HG03439 (cell line): ENCODE results near the gene ZNF496.
A peak's percentile ranks its signal among the peaks of the same experiment; 100 is the strongest.

Source experiments
- ATAC-seq: cut with Tn5 transposase; IDR thresholded peaks from one replicate; pipeline ENCODE4 v1.9.1; 2021; ENCODE audit warnings: mild to moderate bottlenecking, moderate library complexity; ENCODE audit not compliant: unreplicated experiment

Gene ZNF496

DNA sequence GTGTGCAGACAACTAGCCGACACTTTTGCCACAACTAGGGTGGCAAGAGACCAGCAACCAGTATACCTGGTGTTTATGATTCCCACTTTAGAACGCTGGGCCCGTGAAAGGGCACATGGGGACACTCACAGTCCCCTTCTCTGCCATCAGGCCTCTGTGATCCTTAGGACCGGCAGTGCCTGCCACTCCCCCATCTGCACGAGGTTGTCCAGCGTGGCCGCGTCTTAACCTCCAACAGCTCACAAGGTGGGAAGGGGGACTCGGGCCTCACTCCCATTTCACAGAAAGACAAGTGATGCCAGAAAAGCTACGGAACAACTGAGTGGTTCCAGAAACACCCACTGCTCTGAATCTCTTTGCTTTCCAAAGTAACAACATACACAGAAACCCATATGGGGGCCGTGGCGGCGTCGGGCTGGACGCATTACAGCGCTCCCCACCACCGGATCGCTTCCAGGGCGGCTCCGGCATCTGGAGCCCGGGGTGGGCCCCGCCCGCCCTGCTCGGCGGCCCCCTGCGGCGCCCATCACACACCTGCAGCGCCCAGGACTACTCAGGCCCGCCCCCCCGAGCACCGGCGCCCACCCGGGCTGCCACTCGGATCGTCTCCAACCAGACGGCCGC, 1.0 kb downstream of the ZNF496 start:
- peak; percentile 29 for ATAC-seq

DNA sequence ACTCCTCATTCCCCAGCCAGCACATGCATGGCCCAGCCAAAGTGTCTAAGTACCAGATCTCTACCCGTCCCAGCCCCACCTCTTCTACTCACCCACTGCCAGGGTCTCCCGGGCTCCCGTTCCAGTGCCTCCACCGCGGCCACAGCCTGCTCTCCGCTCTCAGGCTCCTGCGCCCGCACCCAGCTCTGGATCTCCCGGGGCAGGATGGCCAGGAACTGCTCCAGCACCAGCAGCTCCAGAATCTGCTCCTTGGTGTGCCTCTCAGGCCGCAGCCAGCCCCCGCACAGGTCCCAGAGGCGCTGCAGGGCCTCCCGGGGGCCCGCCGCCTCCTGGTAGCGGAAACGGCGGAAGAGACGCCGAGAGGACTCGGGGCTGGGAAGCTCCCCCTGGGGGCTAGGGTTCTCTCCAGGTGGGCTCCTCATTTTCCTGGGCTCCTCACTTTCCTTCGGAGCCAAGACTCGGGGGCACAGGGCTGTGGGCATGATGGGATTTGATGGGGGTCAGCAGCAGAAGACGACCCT, 2.5 kb downstream of the ZNF496 start:
- no peak for ATAC-seq

DNA sequence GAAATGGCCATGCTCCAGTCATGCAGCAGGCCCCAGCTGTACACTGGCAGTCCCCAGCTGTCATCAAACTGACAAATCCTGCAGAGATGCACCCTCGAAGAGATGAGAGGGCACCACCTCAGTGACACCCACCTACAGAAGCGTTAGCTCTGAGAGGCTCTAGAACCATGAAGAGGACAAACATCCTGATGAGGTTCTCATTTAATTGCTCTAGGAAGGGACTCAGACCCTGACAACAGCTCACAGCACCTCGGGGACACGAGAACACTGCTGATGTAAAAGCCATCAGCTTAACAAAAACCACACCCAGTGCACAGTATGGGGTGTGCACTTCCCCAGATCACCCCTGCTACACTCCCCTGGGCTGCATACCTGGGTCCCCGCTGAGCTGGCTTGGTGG, 3.4 kb downstream of the ZNF496 start:
- ATAC-seq, result no peak

DNA sequence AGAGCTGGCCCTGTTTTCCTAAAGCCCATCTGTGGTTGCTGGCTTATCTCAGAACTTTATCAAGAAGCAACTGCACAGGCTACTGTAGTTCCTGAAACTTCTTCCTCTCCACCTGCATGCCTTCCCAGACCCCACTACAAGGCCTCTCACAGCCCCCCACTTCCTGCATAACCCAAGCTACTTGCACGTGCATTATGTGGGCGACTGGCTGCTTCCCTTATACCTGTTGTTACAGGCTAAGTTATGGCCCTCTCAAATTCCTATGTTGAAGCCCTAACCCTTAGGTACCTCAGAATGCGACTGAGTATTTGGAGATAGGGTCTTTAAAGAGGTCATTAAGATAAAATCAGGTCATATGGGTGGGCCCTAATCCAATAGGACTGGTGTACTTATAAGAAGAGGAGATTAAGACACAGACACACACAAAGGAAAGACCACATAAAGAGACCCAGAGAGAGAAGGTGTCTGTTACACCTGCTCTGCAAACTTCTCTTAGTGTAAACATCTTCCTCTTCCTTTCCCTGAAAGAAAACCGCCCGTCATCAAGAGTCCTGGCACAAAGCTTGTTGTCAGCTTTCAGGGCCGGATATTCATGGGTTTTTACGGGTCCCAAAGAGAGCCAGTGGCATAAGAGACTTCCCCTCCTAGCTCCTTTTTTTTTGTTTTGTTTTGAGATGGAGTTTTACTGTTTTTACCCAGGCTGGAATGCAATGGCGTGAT, 5.1 kb downstream of the ZNF496 start:
- no peak for ATAC-seq

DNA sequence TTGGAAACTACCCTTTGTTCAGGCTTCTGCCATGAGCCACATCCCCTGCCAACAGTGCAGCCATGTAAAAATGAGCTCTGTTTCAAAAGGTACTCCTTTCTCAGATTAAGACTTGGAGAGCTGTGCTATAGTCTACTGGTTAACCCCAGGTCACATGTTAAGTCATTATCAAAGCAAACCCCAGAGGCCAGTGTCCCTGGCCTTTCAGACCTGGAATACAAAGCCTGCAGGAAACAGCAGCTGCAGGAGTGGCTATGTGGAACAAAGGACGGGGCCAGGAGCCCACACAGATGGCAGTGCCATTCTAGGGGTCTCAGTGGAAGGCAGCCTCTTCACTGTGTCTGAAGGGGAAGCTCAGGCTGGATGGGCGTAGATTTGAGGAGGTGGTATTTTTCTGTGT, 6.7 kb downstream of the ZNF496 start:
- no peak for ATAC-seq

DNA sequence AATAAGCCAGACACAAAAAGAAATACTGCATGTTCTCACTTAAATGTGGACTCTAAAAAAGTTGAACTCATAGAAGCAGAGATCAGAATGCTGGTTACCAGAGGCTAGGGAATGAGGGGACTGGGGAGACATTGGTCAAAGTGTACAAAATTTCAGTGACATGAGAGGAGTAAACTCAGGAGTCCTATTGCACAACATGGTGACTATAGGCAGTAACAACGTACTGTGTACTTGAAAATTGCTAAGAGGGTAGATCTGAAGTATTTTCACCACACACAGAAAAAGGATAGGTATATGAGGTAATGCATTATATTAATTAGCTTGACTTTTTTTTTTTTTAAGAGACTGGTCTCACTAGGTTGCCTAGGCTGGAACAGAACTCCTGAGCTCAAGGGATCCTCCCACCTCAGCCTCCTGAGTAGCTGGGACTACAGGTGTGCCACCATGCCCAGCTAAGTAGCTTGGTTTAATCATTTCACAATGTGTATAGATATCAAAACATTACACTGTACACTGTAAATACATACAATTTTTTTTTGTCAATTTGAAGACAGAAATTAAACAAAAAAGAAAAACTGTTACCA, 7.4 kb downstream of the ZNF496 start:
- ATAC-seq, result no peak

DNA sequence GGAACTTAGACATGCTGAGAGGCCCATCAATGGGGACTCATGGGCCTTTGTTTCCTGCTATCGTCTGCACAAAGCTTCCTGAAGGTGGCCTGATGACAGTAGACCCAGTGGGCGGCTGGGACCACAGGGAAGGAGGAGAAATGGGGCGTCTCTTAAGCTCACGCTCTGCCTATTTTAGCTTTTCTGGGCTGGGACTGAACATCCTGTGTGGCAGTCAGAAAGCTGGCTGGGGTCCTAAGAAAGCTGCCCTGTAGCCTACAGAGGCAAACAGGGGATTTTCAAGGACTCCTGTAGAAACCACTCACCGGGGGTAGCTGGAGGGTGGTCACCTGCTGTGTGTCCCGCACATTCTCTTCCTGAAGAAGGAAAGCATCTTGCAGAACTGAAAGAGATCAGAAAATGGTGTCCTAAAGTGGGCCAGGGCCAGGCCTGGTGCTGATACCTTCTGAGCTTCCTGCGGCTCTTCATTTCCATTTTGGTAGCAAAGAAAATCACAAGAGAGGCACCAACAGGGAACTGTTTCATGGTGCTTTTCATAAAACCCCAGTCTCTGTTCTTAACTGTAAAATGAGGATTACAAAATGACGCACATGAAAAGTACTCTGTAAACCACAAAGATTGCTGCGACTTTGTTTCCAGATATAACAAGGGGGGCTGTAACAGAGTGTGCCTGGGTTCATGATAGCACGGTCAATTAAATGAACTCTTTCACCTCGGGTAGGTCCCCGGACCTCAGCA, 8.6 kb downstream of the ZNF496 start:
- ATAC-seq, result no peak

DNA sequence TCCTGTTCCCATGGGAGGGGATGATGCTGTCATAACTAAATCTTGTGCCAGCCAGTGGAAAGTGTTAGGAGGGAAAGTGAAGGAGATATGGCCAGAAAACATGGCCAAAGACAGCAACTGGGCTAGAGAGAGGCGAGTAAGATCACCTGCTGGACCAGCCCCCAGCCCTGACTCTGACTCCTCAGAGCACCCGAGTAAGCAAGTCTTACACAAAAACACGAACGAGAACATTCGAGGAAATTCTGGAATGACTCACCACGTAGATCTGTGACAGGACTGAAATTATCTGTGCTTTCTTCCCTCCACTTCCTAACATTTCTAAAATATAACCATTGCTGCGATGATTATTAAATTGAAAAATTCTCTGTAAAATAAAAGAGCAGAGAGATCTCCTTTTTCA, 9.2 kb downstream of the ZNF496 start:
- no peak for ATAC-seq

DNA sequence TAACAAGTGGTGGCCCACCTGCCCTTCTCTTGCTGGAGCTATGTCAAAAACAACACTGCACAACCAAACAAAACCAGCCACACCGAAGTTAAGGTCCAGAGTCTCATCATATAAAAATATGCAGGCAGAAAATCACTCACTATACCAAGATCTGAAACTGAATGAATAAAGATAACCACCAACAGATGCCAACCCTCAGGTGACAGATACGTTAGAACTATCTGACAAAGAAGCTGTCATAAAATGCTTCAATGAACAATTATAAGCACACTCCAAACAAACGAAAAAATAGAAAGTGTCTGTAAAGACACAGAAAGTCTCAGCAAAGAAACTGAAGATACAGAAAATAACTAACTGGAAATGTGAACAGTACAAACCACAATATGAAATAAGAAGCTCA, 14.0 kb downstream of the ZNF496 start:
- no peak for ATAC-seq

DNA sequence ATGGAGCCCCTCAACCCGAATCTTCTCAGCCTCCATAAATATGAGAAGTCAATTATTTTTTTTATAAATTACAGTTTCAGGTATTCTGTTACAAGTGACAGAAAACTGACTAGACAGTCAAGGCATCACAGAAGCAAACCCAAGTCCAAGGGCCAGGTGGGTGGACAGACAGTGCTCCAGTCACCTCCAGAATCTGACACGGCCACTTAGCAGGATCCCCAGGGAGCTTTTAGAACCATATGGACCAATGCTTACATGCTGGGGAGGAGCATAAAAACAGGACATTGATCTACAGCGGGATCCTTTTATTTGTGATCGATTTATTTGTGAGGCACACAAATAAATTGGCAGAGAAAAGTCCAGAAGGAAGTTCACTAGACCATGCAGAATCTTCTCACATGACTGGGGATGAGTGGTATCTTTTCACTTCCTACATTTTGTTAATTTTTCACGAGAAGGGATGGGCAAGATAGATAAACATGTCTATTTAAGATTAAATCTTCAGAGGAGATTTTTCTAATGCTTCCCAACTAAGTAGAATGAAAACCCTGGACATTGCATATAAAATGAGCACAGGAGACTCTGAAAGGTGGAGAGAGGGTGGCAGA, 15.0 kb downstream of the ZNF496 start:
- no peak for ATAC-seq

DNA sequence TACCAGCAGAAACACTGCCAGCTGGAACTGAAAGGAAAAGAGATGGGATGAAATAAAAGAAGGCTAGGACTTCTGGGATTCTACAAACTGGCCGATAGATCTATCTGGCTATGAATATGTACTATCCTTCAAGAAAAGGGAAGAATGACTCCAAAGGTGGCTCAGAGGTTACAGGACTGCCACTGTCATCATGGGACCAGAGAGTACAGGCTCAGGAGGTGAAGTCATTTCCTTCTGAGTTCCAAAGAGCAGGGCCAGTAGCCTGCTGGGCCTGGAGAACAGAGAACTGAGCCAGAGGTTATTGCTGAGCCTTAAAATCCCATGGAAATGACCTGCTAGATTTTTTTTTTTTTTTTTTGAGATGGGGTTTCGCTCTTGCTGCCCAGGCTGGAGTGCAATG, 27.6 kb downstream of the ZNF496 start:
- no peak for ATAC-seq

DNA sequence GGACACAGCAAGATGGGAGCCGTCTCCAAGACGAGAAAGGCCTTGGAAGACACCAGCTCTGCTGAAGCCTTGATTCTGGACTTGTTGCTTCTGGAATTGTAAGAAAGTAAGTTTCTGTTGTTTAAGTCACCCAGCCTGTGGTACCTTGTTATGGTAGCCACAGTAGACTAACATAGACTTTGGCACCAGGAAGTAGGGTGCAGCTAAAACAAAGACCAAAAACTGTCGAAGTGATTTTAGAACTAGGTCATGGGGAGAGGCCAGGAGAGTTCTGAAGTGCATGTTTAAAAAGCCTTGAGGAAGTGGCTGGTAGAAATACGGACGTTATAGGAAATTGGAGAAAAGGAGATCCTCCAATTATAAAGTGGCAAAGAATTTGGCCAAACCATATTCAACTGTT, 28.5 kb downstream of the ZNF496 start:
- no peak for ATAC-seq

DNA sequence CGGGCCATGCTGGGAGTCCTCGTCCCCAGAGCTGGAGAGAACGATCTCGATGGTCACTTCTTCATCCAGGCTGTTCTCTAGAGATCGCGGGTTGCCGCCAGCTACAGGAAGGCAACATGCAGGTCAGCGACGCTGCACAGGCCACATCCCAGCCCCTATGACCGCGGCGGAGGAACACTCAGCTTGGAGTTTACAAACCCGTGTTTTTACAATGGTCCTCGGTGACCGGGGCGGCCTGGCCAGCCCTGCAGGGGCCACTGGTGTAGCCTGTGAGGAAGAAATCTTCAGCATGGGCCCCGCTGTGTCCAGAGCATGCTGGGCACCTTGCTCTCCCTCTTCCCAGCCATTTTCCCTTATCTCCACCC, 30.5 kb downstream of the ZNF496 start:
- no peak for ATAC-seq

DNA sequence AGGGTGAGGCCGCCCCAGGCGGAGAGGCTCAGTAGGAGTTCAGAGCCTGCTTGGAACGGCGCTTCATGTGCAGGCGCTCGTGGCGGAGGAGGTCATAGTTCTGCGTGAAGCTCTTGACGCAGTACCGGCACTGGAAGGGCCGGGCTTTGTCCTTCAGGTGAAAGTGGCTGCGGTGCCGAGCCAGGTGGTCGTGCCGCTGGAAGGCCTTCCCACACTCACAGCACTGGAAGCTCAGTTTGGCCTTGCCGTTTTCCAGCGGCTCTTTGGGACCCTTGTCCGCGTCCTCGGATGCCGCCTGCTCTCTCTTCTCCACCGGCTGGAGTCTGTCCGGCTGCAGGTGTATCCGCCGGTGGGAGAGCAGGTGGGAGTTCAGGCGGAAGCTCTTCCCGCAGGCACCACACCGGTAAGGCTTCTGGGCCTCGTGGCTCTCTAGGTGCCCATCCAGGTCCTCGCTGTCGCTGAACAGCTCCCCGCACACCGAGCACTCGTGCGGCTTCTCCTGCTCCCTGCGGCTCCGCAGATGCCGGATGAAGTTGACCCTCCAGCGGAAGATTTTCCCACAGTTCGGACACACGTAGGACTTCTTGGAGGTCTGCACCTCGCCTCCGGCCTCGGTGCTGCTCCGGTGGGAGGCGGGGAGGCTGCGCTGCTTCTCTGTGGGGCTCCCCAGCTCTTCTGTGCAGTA, 31.0 kb downstream of the ZNF496 start:
- ATAC-seq, result no peak

DNA sequence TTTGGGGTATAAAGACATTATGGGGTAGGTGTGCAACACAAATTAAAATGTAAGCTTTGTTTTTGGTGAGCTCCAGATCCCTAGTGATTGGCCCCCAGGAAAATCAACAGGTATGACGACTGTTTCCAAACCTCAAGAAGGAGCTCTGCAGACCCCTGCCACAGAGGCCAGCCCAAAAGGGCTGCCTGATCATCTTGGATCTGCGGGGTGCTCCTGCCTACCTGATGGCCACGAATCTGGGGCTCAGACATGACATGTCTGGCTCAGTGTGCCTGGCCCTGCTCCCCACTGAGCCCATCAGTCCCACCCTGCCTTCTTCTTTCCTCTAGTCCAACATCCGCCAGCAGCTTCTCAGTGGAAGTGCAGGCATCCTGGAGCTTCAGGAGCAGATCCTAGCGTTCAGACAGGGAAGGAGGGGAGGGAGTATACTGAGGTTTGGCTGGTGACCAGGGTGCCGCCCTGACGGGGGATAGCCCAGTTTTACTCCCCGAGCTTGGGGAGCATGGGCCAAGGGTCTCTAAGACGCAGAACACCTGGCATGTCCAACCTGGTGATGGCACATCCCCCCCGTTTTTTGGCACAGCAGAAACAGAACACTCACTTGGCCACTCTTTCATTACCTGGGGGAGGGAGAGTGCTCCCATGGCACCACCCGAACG, 31.8 kb downstream of the ZNF496 start:
- no peak for ATAC-seq

DNA sequence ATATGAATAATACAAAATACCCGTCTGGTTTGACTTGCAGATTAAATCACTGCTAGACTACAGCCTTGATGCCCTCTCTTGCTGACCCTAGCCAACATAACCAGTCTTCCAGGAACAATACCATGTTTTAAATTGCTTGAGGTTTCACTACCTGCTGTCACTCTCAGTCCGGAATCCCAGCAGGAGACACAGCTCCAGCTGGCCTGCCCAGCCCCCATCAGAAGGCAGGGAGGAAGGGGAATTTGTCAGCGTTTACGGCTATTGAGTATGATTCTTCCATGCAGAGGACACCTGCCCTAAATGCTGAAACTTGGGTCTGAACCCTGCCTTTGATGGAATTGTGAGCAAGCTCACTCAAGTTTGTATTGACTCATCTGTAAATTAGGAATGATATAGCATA, 33.0 kb downstream of the ZNF496 start:
- ATAC-seq, result no peak

DNA sequence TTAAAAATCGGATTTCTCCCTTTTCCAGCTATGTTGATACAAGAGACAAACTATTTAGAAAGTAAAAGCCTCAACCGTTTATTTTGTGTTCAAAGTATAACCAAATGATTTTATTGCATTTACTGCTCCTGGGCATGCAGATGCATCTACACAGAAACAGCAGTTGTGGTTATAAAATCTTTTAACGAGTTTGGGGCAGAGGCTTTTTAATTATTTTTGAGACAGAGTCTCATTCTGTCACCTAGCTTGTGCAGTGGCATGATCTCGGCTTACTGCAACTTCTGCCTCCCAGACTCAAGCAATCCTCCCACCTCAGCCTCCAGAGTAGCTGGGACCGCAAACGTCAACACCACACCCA, 33.6 kb downstream of the ZNF496 start:
- no peak for ATAC-seq

DNA sequence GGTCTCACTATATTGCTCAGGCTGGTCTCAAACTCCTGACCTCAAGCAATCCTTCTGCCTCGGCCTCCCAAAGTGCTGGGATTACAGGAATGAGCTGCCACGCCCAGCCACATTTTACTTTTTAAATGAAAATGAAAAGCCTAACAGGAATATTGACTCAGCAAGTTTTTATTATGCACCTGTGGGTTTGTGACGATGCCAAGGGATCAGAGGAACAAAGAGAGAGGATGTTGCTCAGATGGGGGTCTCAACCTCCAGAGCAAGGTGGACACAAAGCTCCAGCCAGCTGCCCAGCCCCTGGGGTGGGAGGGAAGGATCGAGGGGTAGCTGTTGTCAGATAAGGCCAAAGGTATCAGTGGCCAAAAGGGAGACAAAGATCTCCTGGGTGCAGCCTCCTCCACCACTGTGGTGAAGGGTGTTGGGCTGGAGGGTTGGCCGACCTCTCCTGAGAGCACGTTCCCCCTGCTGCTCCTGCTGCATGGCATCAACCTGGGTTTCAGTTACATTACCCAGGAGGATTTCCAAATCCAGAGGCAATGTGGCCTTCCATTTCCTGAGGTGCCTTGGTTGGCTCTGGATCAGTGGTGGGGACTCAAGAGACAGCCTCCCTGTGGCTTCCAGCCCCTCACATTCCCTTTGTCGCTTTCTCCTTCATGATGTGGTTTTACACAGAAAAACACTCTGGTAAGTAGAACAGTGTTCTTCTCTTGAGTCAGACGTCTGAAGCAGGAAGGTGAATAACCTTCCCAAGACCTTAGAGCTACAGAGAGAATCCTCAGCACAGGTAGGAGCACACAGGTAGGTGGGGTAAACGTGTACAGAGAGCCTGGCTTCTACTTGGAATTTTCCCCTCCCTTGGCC, 34.2 kb downstream of the ZNF496 start:
- no peak for ATAC-seq

DNA sequence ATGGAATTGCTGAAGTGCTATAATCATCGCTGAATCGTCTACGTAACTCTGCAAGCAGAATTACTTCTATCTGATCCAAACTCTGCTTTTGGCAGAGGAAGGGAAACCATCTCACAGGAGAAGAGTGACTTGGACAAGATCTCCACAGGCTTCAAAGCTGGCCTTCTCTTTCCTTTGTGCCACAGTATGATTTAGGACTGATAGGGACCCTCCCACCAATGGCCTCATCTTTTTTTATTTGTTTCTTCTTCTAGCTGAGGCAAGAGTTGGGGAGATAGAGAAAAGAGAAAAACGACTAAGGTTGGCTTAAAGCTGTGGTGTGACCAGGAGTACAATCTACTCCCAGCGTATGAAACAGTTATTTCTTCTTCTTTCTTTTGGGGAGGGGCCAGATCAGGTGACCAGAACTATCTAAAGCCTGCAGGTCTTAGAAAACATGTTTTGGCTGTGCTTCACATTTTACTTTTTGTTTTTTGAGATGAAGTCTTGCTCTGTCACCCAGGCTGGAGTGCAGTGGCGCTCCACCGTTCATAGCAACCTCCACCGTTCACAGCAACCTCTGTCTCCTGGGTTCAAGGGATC, 35.0 kb downstream of the ZNF496 start:
- no peak for ATAC-seq
